Testis (tissue), 3 donors: ENCODE results near the gene PPARGC1A. TPM values are rescaled to one million over a fixed set of nuclear protein-coding genes. Genes with fewer than 3 reads are reported as not detected.

Experiments
- DNase-seq: peaks from one replicate; pipeline ENCODE4 v3.0.0-alpha.2; 2019
- H3K27ac ChIP-seq, 2 donors: fragments of 200-600 bp; sonication (generic); one replicate each; pipeline ENCODE4 v1.5.1; 2019
- H3K27me3 ChIP-seq: fragments of 200-600 bp; sonication (generic); one replicate; pipeline ENCODE4 v1.5.1; 2019
- H3K36me3 ChIP-seq: fragments of 200-600 bp; sonication (generic); one replicate; pipeline ENCODE4 v1.5.1; 2017; ENCODE audit warnings: low read depth; ENCODE audit errors: missing control alignments
- H3K4me1 ChIP-seq: fragments of 200-600 bp; sonication (generic); one replicate; pipeline ENCODE4 v1.5.1; 2019
- H3K4me3 ChIP-seq, 2 donors: fragments of 200-600 bp; sonication (generic); one replicate each; pipeline ENCODE4 v1.5.1; 2017 to 2019
- H3K9me3 ChIP-seq: fragments of 200-600 bp; sonication (generic); one replicate; pipeline ENCODE4 v1.5.1; 2017
- CTCF ChIP-seq, 3 experiments: fragments of 450-650 bp in 2 of 3; fragments of 200-600 bp in 1 of 3; sonication (generic) in 1 of 3; IDR thresholded peaks; one replicate each; pipeline ENCODE4 v1.5.1; 2016 to 2019; ENCODE audit warnings: antibody characterized with exemption in 3 of 3, mild to moderate bottlenecking in 2 of 3, moderate library complexity in 1 of 3
- POLR2A ChIP-seq: fragments of 450-650 bp; IDR thresholded peaks from one replicate; pipeline ENCODE4 v1.6.1; 2017; ENCODE audit warnings: antibody characterized with exemption, mild to moderate bottlenecking, moderate library complexity
- WGBS, 2 donors: methylation state at CpG; one replicate each; pipeline ENCODE4 v1.1.5; 2018; 5-methylcytosine and 5-hydroxymethylcytosine counted together
- intact Hi-C: fragments of 100-400 bp; cut with DNase I; formaldehyde crosslinking; loops from one replicate; pipeline ENCODE4 v1.15.1; 2023; ENCODE audit warnings: low total_unique reads
- polyA plus RNA-seq: library from polyadenylated mRNA; stranded (reverse); fragments of 350-450 nt; fragmentation: Illumina TruSeq; extraction: RNeasy Lipid Tissue Mini Kit (QIAGEN cat#74804); gene quantifications from one replicate; pipeline ENCODE4 v1.2.3, GENCODE V29; 2014; ENCODE audit warnings: low read depth, low replicate concordance; ENCODE audit not compliant: insufficient read depth
- total RNA-seq, 2 donors: library from RNA; depleted of rRNA; stranded (reverse); fragments of >200 nt; gene quantifications; one replicate each; pipeline ENCODE4 v1.2.3, GENCODE V29; 2016

PPARGC1A gene
- total and polyA plus RNA-seq, 3 donors from 2014 or later: 15.4 to 33.4 (median 33.0) TPM

GRCh38 chr4:23835774-23836478, 53.9 kb downstream of the PPARGC1A start:
- no peak overlapping the region for H3K27ac ChIP-seq
- no peaks in the 10 kb centered on the region for H3K9me3 ChIP-seq
- TF ChIP-seq POLR2A: no peak
- no peak for TF ChIP-seq CTCF (IDR thresholded peaks at IDR 0.05)
- no peaks in the 10 kb centered on the region for H3K4me1 ChIP-seq
- H3K36me3 ChIP-seq: no peaks in the 10 kb centered on the region
- no peaks in the 10 kb centered on the region for H3K27me3 ChIP-seq
- intact Hi-C loops: no loop called here
- H3K4me3 ChIP-seq: no peak overlapping the region
- WGBS, 2 donors: 69 to 74% methylated on average over 8 of the region's 8 CpGs
- DNase-seq: no peak

GRCh38 chr4:23828779-23829178, 61.1 kb downstream of the PPARGC1A start:
- no peak overlapping the region for H3K4me3 ChIP-seq
- no peak for DNase-seq
- intact Hi-C loops: no loop called here
- H3K36me3 ChIP-seq: no peaks in the 10 kb centered on the region
- TF ChIP-seq POLR2A (no peak), CTCF (IDR thresholded peaks at IDR 0.05) (no peak)
- whole genome bisulfite sequencing, 2 donors: 51 to 56% methylated on average over 4 of the region's 4 CpGs
- H3K27me3 ChIP-seq: no peaks in the 10 kb centered on the region
- no peaks in the 10 kb centered on the region for H3K9me3 ChIP-seq
- H3K4me1 ChIP-seq: no peaks in the 10 kb centered on the region
- no peak overlapping the region for H3K27ac ChIP-seq

GRCh38 chr4:23828020-23828715, 61.7 kb downstream of the PPARGC1A start:
- Histone ChIP-seq H3K4me3 (no peak overlapping the region), H3K36me3 (no peaks in the 10 kb centered on the region), H3K27ac (no peak overlapping the region), H3K9me3 (no peaks in the 10 kb centered on the region), H3K27me3 (no peaks in the 10 kb centered on the region), H3K4me1 (no peaks in the 10 kb centered on the region)
- intact Hi-C loops: no loop called here
- no peak for DNase-seq
- TF ChIP-seq POLR2A (no peak), CTCF (IDR thresholded peaks at IDR 0.05) (no peak)
- 66 to 72% methylated on average over 9 of the region's 9 CpGs for WGBS, 2 donors

- Histone ChIP-seq H3K9me3 (no peaks in the 10 kb centered on the region), H3K4me3 (no peak overlapping the region), H3K27me3 (no peaks in the 10 kb centered on the region), H3K36me3 (no peaks in the 10 kb centered on the region), H3K4me1 (no peaks in the 10 kb centered on the region), H3K27ac (no peak overlapping the region)
- no peak for DNase-seq
- intact Hi-C loops: no loop called here
- no peak for TF ChIP-seq POLR2A
- no peak for TF ChIP-seq CTCF (IDR thresholded peaks at IDR 0.05)
- WGBS, 2 donors: 93 to 94% methylated on average over 1 of the region's 1 CpG
Observed at GRCh38 chr4:23822181-23822580, 67.7 kb downstream of the PPARGC1A start.
